Nephron progenitor cell (in vitro differentiated cells): Measurements from ENCODE around the gene CMTM5.
"Not testable (repeated sequence)": the region's sequence is repeated elsewhere in the genome, so short reads cannot be mapped to it uniquely, and the experiment has no call there.

Experiments
- DNase-seq: peaks from one replicate; pipeline ENCODE4 v3.0.0; 2021
- H3K27ac Mint-ChIP-seq: 2 replicates; pipeline ENCODE4 v1.8.0; 2021; ENCODE audit warnings: mild to moderate bottlenecking, moderate library complexity, mixed read lengths
- H3K27me3 Mint-ChIP-seq: 2 replicates; pipeline ENCODE4 v1.8.0; 2021; ENCODE audit warnings: mild to moderate bottlenecking, low read depth, mixed read lengths; ENCODE audit not compliant: poor library complexity
- H3K36me3 Mint-ChIP-seq: 2 replicates; pipeline ENCODE4 v1.8.0; 2021; ENCODE audit warnings: low read depth, mixed read lengths
- H3K4me1 Mint-ChIP-seq: 2 replicates; pipeline ENCODE4 v1.8.0; 2021; ENCODE audit warnings: mixed read lengths
- H3K4me3 Mint-ChIP-seq: 2 replicates; pipeline ENCODE4 v1.8.0; 2021; ENCODE audit warnings: mild to moderate bottlenecking, moderate library complexity, mixed read lengths
- H3K9me3 Mint-ChIP-seq: 2 replicates; pipeline ENCODE4 v1.8.0; 2021; ENCODE audit warnings: mild to moderate bottlenecking, moderate library complexity, mixed read lengths
- TF ChIP-seq, protein P1 (sequence below): fragments of 200-600 bp; sonication (generic); IDR thresholded peaks from 2 replicates; pipeline ENCODE4 v1.5.0; 2021; ENCODE audit warnings: antibody characterized with exemption

CMTM5 gene

DNA sequence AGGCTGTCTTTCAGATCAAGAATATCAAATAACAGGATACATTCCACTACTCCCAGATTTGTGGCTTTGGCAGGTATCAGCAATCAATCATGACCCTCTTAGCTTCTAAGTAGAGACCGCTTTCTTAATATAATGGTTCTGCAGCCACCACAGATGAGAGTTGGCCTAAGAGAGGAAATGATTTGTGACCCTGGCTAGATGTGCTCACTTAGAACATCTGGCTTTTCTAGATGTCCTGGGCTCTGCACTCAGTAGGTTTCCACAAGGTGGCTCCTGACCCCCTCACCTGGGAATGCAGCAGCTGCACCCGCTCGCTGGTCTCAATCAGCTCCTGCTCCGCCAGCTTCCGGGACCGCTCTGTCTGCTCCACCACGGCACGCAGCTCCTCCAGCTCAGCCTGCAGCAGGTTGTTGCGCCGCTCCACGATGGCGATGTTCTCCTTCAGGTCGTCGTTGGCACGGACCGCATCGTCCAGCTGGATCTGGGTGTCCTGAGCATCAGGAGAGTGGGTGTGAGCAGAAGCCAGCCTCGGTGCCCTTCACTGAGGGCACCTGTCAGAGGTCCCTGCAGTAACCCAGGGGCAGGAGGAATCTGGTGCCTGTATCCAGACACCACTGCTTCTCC is 8.9 kb downstream of the CMTM5 start:
- Mint-ChIP-seq H3K27ac (no peak overlapping the region), H3K36me3 (no peaks in the 10 kb centered on the region)
- DNase-seq: no peak

DNA sequence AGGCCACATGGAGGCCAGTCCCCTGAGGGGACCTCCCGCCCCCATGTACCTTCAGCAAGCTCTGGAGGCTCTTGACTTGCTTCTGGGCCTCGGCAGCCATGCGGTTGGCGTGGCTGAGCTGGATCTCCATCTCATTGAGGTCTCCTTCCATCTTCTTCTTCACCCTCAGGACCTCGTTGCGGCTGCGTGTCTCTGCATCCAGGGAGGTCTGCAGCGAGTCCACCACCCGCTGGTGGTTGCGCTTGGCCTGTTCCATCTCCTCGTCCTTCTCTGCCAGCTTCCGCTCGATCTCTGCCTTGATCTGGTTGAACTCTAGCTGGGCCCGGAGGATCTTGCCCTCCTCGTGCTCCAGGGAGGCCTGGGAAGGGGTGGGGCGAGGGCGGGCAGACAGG is 9.4 kb downstream of the CMTM5 start:
- not testable (repeated sequence) for H3K27ac Mint-ChIP-seq, DNase-seq, H3K9me3 Mint-ChIP-seq, H3K36me3 Mint-ChIP-seq
- peak overlapping the region; percentile 47 for H3K4me3 Mint-ChIP-seq
- H3K4me1 Mint-ChIP-seq: peaks cover 46% of the 10 kb centered on the region
- H3K27me3 Mint-ChIP-seq: peaks cover 11% of the 10 kb centered on the region

More for the DNA sequence above, 8.9 kb downstream of the CMTM5 start:
- Mint-ChIP-seq H3K27me3 (peaks cover 13% of the 10 kb centered on the region), H3K4me3 (no peak overlapping the region), H3K9me3 (no peaks in the 10 kb centered on the region), H3K4me1 (peaks cover 46% of the 10 kb centered on the region)
- TF ChIP-seq, protein P1, sequence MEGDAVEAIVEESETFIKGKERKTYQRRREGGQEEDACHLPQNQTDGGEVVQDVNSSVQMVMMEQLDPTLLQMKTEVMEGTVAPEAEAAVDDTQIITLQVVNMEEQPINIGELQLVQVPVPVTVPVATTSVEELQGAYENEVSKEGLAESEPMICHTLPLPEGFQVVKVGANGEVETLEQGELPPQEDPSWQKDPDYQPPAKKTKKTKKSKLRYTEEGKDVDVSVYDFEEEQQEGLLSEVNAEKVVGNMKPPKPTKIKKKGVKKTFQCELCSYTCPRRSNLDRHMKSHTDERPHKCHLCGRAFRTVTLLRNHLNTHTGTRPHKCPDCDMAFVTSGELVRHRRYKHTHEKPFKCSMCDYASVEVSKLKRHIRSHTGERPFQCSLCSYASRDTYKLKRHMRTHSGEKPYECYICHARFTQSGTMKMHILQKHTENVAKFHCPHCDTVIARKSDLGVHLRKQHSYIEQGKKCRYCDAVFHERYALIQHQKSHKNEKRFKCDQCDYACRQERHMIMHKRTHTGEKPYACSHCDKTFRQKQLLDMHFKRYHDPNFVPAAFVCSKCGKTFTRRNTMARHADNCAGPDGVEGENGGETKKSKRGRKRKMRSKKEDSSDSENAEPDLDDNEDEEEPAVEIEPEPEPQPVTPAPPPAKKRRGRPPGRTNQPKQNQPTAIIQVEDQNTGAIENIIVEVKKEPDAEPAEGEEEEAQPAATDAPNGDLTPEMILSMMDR: no peak

DNA sequence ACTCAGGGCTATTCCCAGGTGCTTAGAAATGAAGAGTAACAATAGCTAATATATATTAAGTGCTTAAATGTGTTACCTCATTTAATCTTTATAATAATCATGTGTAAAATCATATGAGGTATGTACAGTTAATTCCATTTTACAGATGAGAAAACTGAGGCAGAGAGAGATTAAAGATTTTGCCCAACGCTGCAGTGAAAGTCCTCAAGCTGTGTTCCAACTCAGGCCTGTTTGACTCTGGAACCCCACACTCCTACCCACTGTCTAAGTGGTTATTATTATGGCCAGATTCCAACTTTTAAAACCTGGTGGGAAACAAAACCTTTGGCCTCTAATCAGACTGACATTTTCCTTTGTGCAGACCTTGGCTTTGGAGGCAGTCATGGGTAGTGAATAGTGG is 10.2 kb downstream of the CMTM5 start:
- H3K27me3 Mint-ChIP-seq: peaks cover 11% of the 10 kb centered on the region
- DNase-seq: no peak

DNA sequence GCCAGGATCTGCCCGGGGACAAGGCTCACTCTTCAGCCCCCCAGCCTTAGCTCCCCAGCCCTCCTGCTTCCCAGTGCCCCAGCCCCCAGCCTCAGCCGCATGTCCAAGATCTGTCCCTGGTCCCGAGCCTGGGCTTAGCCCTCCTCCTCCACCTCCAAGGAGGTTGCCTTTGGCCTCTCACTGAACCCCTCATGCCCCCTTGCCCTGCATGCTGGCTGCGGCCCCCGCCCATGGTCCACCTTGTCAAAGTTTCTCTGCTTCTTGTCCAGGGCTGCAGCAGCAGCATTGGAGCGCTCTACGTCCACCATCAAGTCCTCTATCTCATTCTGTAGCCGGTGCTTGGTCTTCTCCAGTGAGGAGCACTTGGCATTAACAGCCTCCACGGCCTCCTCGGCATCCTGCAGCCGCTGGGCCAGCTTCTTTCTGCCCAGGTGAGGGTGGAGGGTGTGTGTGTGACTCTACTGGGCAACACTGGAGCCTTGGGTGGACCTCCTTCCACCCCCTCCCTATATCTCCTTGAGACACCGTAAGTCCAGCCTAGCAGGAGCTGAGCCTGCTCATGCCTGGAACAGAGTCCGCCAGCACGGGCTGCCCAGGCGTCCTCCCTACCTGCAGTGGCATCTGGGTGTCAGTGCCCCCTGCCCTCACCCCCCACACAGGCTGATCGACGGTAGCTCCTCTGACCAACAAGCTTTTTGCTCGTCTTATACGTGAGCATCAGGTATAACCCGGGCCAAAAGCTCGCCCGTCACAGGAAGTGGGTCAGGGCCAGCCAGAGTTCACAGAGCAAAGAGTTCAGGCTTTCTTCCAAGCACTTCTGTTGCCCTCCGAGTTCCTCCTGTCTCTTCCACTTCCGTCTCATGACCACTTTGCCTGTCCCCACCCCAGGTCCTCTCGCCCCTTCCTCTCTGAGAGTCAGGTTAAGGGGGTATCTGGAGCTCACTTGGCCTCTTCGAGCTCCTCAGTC is 11.4 kb downstream of the CMTM5 start:
- Mint-ChIP-seq H3K4me1 (peaks cover 40% of the 10 kb centered on the region), H3K36me3 (no peaks in the 10 kb centered on the region), H3K27ac (peak overlapping the region; percentile 42), H3K27me3 (peaks cover 6% of the 10 kb centered on the region), H3K9me3 (no peaks in the 10 kb centered on the region), H3K4me3 (no peak overlapping the region)
- TF ChIP-seq, protein P1: no peak
- DNase-seq: no peak

More for the DNA sequence above, 10.2 kb downstream of the CMTM5 start:
- H3K27ac Mint-ChIP-seq: no peak overlapping the region
- peaks cover 41% of the 10 kb centered on the region for H3K4me1 Mint-ChIP-seq
- TF ChIP-seq, protein P1: no peak
- no peaks in the 10 kb centered on the region for H3K9me3 Mint-ChIP-seq
- no peak overlapping the region for H3K4me3 Mint-ChIP-seq
- H3K36me3 Mint-ChIP-seq: no peaks in the 10 kb centered on the region

DNA sequence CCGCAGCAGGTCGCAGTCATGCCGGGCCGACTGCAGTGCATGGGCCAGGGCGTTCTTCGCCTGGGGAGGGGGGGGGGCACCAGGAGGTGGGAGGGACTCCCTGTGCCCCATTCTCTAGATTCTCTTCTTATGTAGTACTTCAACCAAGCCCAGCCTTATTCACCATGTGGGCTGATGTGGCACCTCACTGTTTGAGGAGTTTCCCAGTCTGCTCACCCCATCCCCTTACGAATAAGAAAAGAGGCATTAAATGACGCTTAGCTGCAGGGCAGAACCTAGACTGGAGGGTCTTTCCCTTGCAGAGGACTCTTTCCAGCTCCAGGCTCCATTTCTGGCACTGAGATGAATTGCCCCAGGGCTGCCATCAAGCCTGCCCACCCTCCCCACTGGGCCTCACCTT is 12.2 kb downstream of the CMTM5 start:
- no peaks in the 10 kb centered on the region for H3K36me3 Mint-ChIP-seq
- peaks cover 4% of the 10 kb centered on the region for H3K27me3 Mint-ChIP-seq
- TF ChIP-seq, protein P1: no peak
- DNase-seq: no peak
- no peak overlapping the region for H3K27ac Mint-ChIP-seq
- no peak overlapping the region for H3K4me3 Mint-ChIP-seq
- peaks cover 32% of the 10 kb centered on the region for H3K4me1 Mint-ChIP-seq
- H3K9me3 Mint-ChIP-seq: no peaks in the 10 kb centered on the region

DNA sequence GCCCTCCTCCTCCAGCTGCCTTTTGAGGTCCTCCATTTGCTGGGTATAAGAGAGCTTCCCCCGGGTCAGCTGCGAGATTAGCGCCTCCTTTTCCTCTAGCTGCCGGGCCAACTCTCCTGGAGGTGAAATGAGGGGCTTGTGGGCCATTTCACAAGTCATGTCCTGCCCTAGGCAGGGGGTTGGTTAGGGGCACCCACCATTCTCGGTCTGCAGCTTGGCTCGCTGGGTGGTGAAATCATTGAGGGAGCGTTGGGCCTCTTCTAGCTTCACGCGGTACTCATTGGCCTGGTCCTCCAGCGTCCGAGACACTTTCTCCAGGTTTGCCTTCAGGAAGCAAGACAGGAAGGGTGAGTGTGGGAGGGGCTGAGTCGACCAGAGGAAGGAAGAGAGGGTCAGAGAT is 12.6 kb downstream of the CMTM5 start:
- Mint-ChIP-seq H3K27me3 (peaks cover 4% of the 10 kb centered on the region), H3K4me1 (peaks cover 28% of the 10 kb centered on the region), H3K27ac (no peak overlapping the region), H3K36me3 (no peaks in the 10 kb centered on the region), H3K4me3 (no peak overlapping the region), H3K9me3 (no peaks in the 10 kb centered on the region)
- no peak for DNase-seq
- TF ChIP-seq, protein P1: no peak

DNA sequence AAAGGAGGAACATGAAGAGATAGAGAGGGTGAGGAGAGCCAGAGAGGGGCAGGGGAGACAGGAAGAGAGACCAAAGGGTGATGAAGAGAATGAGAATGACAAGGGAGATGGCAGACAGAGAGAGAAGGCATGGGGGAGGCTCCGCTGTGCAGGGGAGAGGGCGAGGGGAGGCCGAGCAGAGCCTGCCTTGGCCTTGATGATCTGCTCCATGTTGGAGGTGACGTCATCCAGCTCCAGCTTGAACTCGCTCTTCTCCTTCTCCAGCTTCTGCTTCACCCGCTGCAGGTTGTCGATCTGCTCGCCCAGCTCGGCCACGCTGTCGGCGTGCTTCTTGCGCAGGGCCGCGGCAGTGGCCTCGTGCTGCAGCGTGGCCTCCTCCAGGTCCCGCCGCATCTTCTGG is 13.0 kb downstream of the CMTM5 start:
- not testable (repeated sequence) for H3K36me3 Mint-ChIP-seq, H3K4me3 Mint-ChIP-seq, H3K27me3 Mint-ChIP-seq, DNase-seq, H3K9me3 Mint-ChIP-seq, H3K27ac Mint-ChIP-seq
- H3K4me1 Mint-ChIP-seq: peaks cover 23% of the 10 kb centered on the region
